Measurements from ENCODE around the gene ITIH5.

DNA sequence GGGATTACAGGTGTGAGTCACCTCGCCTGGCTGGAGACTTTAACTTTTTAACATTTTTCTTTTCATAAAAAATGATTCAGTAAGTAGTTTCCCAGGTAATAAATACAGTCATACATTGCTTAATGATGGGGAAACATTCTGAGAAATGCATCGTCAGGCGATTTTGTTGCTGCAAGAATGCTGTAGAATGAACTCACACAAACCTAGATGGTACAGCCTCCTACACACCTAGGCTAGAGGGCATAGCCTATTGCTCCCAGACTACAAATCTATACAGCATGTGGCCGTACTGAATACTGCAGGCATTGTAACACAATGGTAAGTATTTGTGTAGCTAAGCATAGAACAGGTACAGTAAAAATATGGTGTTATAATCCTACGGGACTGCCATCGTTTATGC lies 147.4 kb downstream of the ITIH5 start:
- TF ChIP-seq EZH2 (optimal IDR thresholded peaks at IDR 0.05; ENCODE audit: low read depth, low read length): no peak
- TF ChIP-seq EZH2phosphoT487 (IDR thresholded peaks at IDR 0.05; ENCODE audit: low read length): no peak
- TF ChIP-seq, protein P1, sequence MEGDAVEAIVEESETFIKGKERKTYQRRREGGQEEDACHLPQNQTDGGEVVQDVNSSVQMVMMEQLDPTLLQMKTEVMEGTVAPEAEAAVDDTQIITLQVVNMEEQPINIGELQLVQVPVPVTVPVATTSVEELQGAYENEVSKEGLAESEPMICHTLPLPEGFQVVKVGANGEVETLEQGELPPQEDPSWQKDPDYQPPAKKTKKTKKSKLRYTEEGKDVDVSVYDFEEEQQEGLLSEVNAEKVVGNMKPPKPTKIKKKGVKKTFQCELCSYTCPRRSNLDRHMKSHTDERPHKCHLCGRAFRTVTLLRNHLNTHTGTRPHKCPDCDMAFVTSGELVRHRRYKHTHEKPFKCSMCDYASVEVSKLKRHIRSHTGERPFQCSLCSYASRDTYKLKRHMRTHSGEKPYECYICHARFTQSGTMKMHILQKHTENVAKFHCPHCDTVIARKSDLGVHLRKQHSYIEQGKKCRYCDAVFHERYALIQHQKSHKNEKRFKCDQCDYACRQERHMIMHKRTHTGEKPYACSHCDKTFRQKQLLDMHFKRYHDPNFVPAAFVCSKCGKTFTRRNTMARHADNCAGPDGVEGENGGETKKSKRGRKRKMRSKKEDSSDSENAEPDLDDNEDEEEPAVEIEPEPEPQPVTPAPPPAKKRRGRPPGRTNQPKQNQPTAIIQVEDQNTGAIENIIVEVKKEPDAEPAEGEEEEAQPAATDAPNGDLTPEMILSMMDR (IDR thresholded peaks at IDR 0.05; ENCODE audit: low read length): no peak

All from MM.1S (cell line).